Measurements from ENCODE around the gene AURKAIP1.

Gene AURKAIP1

DNA sequence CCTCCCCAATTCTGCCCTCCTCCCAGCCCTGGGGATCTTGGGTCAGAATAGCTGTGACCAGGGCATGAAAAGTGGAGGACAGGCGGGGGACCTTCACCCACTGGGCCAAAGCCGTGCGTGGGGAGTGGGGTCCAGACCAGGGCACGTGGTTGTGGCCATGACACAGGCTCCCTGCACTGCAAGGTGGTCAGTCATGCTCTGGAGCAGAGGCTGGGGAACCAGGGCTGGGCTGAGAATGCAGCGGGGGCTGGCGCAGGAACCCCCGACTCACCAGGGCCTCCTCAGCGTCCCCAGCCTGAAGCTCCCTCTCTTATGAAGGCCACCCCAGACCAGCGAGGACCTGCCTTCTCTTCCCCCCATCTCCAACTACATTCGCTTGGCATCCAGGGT is 28.5 kb downstream of the AURKAIP1 start:
- TF ChIP-seq FOXP2 (optimal IDR thresholded peaks at IDR 0.05; ENCODE audit: borderline replicate concordance, extremely low read depth, extremely low read length, insufficient read depth) (no peak), POLR2AphosphoS5 (IDR thresholded peaks at IDR 0.05; ENCODE audit: low read depth, low read length) (no peak), SIN3A (IDR thresholded peaks at IDR 0.05; ENCODE audit: borderline replicate concordance, insufficient read depth, low read length) (no peak), TAF1 (IDR thresholded peaks at IDR 0.05; ENCODE audit: borderline replicate concordance, insufficient read depth, low read length) (no peak)
- TF ChIP-seq, protein P1, sequence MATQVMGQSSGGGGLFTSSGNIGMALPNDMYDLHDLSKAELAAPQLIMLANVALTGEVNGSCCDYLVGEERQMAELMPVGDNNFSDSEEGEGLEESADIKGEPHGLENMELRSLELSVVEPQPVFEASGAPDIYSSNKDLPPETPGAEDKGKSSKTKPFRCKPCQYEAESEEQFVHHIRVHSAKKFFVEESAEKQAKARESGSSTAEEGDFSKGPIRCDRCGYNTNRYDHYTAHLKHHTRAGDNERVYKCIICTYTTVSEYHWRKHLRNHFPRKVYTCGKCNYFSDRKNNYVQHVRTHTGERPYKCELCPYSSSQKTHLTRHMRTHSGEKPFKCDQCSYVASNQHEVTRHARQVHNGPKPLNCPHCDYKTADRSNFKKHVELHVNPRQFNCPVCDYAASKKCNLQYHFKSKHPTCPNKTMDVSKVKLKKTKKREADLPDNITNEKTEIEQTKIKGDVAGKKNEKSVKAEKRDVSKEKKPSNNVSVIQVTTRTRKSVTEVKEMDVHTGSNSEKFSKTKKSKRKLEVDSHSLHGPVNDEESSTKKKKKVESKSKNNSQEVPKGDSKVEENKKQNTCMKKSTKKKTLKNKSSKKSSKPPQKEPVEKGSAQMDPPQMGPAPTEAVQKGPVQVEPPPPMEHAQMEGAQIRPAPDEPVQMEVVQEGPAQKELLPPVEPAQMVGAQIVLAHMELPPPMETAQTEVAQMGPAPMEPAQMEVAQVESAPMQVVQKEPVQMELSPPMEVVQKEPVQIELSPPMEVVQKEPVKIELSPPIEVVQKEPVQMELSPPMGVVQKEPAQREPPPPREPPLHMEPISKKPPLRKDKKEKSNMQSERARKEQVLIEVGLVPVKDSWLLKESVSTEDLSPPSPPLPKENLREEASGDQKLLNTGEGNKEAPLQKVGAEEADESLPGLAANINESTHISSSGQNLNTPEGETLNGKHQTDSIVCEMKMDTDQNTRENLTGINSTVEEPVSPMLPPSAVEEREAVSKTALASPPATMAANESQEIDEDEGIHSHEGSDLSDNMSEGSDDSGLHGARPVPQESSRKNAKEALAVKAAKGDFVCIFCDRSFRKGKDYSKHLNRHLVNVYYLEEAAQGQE (IDR thresholded peaks at IDR 0.05; ENCODE audit: insufficient read depth in 1 of 2, low read depth in 2 of 2, low read length in 2 of 2) = no peak

DNA sequence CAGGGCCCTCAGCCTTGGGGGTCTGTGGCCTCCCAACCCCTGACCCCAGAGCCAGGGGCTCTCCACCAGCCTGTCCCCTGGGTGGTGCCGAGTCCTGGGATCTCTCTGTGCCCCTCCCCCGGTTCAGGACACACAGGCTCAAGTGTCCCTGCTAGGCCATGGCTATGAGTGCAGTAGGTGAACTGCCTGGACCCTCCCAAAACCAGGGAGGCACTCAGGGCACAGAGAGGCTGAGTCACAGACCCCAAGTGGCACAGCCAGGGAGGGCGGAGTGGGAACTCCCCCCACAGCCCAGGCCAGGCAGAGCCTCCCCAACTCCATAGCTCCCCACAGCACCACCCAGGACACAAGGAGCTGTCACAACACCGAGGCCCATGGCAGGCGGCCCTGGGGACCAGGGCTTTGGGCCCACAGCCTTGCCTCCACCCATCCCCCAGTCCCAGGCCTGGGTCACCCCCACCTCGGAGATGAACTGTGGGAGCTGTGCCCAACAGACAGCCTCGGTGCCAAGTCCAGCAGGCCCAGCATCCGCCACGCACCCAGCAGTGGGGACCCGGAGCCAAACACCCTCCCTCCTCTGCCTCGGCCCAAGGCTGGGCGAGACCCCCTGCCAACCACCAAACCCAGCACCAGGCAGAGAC is 29.0 kb downstream of the AURKAIP1 start:
- no peak for TF ChIP-seq POLR2AphosphoS5 (IDR thresholded peaks at IDR 0.05; ENCODE audit: low read depth, low read length)

DNA sequence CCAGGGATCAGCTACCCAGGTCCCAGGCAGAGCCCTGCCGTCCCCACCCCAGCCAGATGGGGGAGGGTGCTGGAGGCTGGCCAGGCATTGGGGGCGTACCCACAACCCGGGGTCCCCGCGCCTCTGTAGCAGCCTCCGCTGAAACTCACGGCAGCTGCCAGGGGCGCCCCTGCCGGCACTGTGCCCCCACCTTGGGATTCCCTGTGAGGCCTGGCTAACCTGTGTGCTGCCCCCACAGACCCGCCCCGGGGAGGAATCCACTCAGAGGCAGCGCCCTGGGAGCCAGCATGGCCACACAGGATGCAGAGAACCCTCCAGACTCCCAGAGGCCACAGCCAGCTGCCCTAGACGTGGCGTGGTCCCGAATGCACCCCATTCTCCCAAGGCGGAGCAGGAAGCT is 29.6 kb downstream of the AURKAIP1 start:
- TF ChIP-seq, protein P1 (IDR thresholded peaks at IDR 0.05; ENCODE audit: insufficient read depth in 1 of 2, low read depth in 2 of 2, low read length in 2 of 2) = no peak
- TF ChIP-seq TAF1 (IDR thresholded peaks at IDR 0.05; ENCODE audit: borderline replicate concordance, insufficient read depth, low read length) (no peak), SIN3A (IDR thresholded peaks at IDR 0.05; ENCODE audit: borderline replicate concordance, insufficient read depth, low read length) (no peak), POLR2AphosphoS5 (IDR thresholded peaks at IDR 0.05; ENCODE audit: low read depth, low read length) (no peak), FOXP2 (optimal IDR thresholded peaks at IDR 0.05; ENCODE audit: borderline replicate concordance, extremely low read depth, extremely low read length, insufficient read depth) (no peak)

DNA sequence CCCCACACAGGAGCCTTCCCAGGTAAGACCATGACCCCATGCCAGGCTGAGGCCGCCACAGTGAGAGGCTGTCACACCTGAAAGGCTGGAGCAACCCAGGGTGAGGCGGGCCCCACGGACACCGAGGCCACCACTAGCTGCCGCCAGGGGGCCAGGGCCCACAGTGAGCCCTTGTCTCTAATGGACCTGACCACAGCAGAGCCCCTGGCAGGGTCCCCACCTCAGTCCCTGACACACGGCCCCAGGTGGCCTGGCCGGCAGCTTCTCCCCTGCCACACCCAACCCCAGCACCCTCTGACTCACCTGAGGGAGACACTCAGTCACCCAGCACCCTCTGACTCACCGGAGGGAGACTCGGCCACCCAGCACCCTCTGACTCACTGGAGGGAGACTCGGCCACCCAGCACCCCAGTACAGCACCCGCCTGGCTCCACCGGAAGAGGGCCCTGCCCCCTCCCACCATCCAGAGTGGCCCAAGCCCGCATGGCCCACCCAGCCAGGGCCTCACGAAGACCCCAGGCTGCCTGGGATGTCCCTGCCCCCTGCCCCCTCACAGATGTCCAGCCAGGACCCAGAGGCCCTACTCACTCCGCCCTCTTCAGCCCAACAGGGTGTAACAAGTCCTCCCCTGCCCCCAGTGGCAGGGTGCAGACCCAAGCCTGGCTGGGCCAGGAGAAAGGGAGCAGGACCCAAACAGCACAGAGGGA is 30.2 kb downstream of the AURKAIP1 start:
- TF ChIP-seq SIN3A (IDR thresholded peaks at IDR 0.05; ENCODE audit: borderline replicate concordance, insufficient read depth, low read length) = no peak
- TF ChIP-seq FOXP2 (optimal IDR thresholded peaks at IDR 0.05; ENCODE audit: borderline replicate concordance, extremely low read depth, extremely low read length, insufficient read depth) = no peak
- no peak for TF ChIP-seq TAF1 (IDR thresholded peaks at IDR 0.05; ENCODE audit: borderline replicate concordance, insufficient read depth, low read length)
- TF ChIP-seq, protein P1 (IDR thresholded peaks at IDR 0.05; ENCODE audit: insufficient read depth in 1 of 2, low read depth in 2 of 2, low read length in 2 of 2) = no peak
- no peak for TF ChIP-seq POLR2AphosphoS5 (IDR thresholded peaks at IDR 0.05; ENCODE audit: low read depth, low read length)

DNA sequence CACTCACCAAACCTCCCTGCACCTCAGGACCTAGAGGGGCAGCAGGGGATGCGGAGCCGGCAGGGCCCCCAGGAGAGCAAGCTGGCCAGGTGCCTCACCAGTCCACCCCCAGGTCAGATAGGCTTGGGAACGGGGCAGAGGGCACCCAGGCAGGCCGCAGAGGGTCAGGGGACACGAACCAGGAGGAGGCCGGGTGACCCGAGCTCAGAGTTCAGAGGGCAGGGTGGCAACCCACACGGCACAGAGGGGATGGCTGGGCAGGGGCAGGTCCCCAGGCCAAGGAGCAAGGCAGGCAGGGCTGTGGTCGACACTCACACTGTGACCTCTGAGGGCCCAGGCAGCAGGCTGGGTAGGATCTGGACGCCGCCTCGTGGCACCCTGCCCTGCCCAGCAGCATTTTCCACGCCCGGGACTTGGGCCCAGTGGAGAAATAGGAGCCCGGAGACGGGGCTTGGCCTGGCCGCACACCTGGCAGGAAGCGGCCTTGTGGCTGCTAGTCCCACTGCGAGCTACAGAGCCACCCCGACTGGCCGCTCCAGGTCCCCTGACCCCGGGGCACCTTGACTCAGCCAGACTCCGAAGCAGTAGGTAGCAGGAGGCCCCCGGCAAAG is 31.1 kb downstream of the AURKAIP1 start:
- TF ChIP-seq SIN3A (IDR thresholded peaks at IDR 0.05; ENCODE audit: borderline replicate concordance, insufficient read depth, low read length) (no peak), TAF1 (IDR thresholded peaks at IDR 0.05; ENCODE audit: borderline replicate concordance, insufficient read depth, low read length) (no peak), FOXP2 (optimal IDR thresholded peaks at IDR 0.05; ENCODE audit: borderline replicate concordance, extremely low read depth, extremely low read length, insufficient read depth) (no peak), POLR2AphosphoS5 (IDR thresholded peaks at IDR 0.05; ENCODE audit: low read depth, low read length) (no peak)
- TF ChIP-seq, protein P1 (IDR thresholded peaks at IDR 0.05; ENCODE audit: insufficient read depth in 1 of 2, low read depth in 2 of 2, low read length in 2 of 2) = no peak

Measured in PFSK-1 (cell line).